ENCODE measurements around the gene MYO1C. TPM values are rescaled to one million over a fixed set of nuclear protein-coding genes. Genes with fewer than 3 reads are reported as not detected.

MYO1C gene
- total and polyA plus RNA-seq, 2 of the 8 experiments (the other 6 are each of a cell fraction or from before 2014, with no cell fraction given) = 40.1 to 78.6 TPM

DNA sequence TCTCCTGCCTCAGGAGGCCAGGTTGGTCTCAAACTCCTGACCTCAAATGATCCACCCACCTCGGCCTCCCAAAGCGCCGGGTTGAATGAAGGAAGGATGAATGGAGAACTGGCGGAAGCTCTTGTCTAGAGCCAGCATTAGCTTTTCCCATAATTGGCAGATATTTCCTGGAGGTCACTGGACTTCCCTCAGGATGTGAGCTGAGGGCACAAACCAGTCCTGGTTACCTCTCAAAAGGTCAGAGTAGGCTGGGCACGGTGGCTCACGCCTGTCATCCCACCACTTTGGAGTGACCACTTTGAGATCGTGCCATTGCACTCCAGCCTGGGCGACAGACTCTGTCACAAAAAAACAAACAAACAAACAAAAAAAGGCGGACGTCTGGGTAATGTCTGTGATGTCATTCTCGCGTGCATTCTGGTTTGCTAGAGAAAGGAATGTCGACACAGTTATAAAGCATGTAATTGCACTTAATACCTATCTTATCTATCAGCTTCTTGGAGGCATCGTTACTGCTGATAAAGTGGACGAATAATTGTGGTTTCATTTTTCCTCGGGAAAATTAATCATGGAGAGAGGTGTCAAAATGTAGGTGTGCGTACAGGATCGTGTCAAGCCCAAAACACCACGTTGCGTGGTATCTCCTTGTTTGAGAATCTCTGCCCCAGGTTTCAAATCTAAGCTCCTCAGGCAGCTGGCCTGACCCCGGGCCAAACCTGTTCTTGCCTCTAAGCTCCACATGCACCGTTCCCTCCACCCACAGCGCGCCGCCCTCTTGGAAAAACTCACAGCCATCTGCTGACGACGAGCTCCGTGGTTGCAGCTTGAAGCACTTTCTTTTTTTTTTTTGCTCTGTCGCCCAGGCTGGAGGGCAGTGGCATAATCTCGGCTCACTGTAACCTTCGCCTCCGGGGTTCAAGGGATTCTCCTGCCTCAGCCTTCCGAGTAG is 30.0 kb downstream of the MYO1C start:
- CTCF ChIA-PET (ENCODE audit: partially characterized antibody) = interaction anchor here (0.8 to 3.3 kb wide), 5 partner anchors 13 to 97 kb away, joined by 3 to 15 read pairs (median 4); no protein-coding TSS in a partner anchor
- no peak overlapping the region for H3K27ac ChIP-seq (ENCODE audit: low read depth, low read length)
- TF ChIP-seq JUN (IDR thresholded peaks at IDR 0.05; ENCODE audit: low read depth, low read length) = no peak
- no peak for TF ChIP-seq USF2 (IDR thresholded peaks at IDR 0.05; ENCODE audit: low read length)
- no peak for TF ChIP-seq CREB1 (IDR thresholded peaks at IDR 0.05)

More for the DNA sequence above, 30.0 kb downstream of the MYO1C start:
- Histone ChIP-seq H3K36me3 (ENCODE audit: control insufficient read depth in 2 of 4, insufficient read depth in 4 of 4, low read length in 3 of 4) (peaks cover 0 to 5% (median 0%) of the 10 kb centered on the region in 4 experiments; a peak in 1 of 8 replicates), H3K18ac (ENCODE audit: extremely low read depth, low read length) (no peak overlapping the region), H2BK120ac (replicated peaks; ENCODE audit: low read depth, low read length) (no peak overlapping the region), H2BK15ac (ENCODE audit: low read length) (no peak overlapping the region), H4K91ac (replicated peaks; ENCODE audit: insufficient read length, low read length) (no peak overlapping the region), H3K79me2 (ENCODE audit: control insufficient read depth in 1 of 2, insufficient read depth in 2 of 2, low read length in 2 of 2) (no peaks in the 10 kb centered on the region), H3K4ac (replicated peaks; ENCODE audit: insufficient read length, low read depth, low read length) (no peak overlapping the region), H3K9me3 (ENCODE audit: insufficient read depth in 2 of 2, low read depth in 1 of 2, low read length in 1 of 2) (no peaks in the 10 kb centered on the region), H3K23me2 (ENCODE audit: low read depth, low read length) (no peaks in the 10 kb centered on the region), H3K14ac (ENCODE audit: insufficient read length) (no peak overlapping the region), H4K8ac (ENCODE audit: extremely low read depth, insufficient read depth, low read length) (no peak overlapping the region), H3K4me3 (ENCODE audit: extremely low read depth in 1 of 4, insufficient read depth in 2 of 4, low read depth in 3 of 4, low read length in 4 of 4) (no peak overlapping the region), H2AFZ (ENCODE audit: low read length) (no peak overlapping the region), H4K5ac (ENCODE audit: insufficient read length, low read depth, low read length) (no peak overlapping the region), H3K9ac (replicated peaks in 1 of 4; ENCODE audit: extremely low read depth in 1 of 4, low read depth in 3 of 4, low read length in 3 of 4) (no peak overlapping the region), H3K23ac (ENCODE audit: insufficient read length) (no peak overlapping the region), H3K79me1 (ENCODE audit: low read depth, low read length) (no peaks in the 10 kb centered on the region; the same call in 1 of the 2 replicates), H4K20me1 (replicated peaks in 1 of 2; ENCODE audit: control insufficient read depth in 1 of 2, insufficient read depth in 2 of 2, low read length in 2 of 2) (no peaks in the 10 kb centered on the region), H2AK5ac (ENCODE audit: low read depth, low read length) (no peak overlapping the region), H3K4me2 (ENCODE audit: insufficient read depth in 1 of 2, low read depth in 2 of 2, low read length in 2 of 2) (no peak overlapping the region), H3K4me1 (replicated peaks in 1 of 4; ENCODE audit: control insufficient read depth in 3 of 4, insufficient read depth in 4 of 4, low read length in 3 of 4) (peaks cover 0 to 2% (median 0%) of the 10 kb centered on the region in 4 experiments; a peak in 1 of 7 replicates), H3K27me3 (replicated peaks in 1 of 4; ENCODE audit: control insufficient read depth in 3 of 4, extremely low read depth in 1 of 4, insufficient read depth in 3 of 4, low read length in 3 of 4) (no peaks in the 10 kb centered on the region), H2BK5ac (ENCODE audit: low read depth, low read length) (no peak overlapping the region), H3K56ac (replicated peaks; ENCODE audit: insufficient read length, low read depth, low read length) (no peak overlapping the region), H2BK20ac (ENCODE audit: low read length) (no peak overlapping the region), H2BK12ac (ENCODE audit: low read depth, low read length) (no peak overlapping the region)
- POLR2A ChIA-PET (ENCODE audit: partially characterized antibody) = interaction anchor here (0.6 to 2.7 kb wide), 15 partner anchors 8 to 219 kb away, joined by 3 to 8 read pairs (median 3); no protein-coding TSS in a partner anchor
- no peak for FAIRE-seq
- DNase-seq (ENCODE audit: low read depth in 1 of 2, low spot score in 2 of 2) = no peak
- 93% methylated on average over 31 of the region's 33 CpGs; no CpG with 5 or more reads in 1 of the 2 experiments for WGBS, 2 experiments (ENCODE audit: extremely low coverage in 1 of 2, insufficient coverage in 1 of 2, insufficient read length in 1 of 2, insufficient replicate concordance in 2 of 2, low coverage in 1 of 2, low lambda C conversion rate in 2 of 2, missing lambda C conversion rate in 1 of 2)
